GM10248 (cell line): ENCODE results near the gene MYPOP.
A peak's percentile ranks its signal among the peaks of the same experiment; 100 is the strongest.

Experiments
- CTCF ChIA-PET: fragments of 300-600 bp; sonication (Branson Sonifier 250); formaldehyde crosslinking; extraction: SDS; loops from one replicate; lab custom pipeline; 2021; ENCODE audit warnings: antibody characterized with exemption; lab: Yijun Ruan, JAX
- POLR2A ChIA-PET: fragments of 350-650 bp; sonication (Branson Sonifier 250); formaldehyde crosslinking; extraction: SDS; loops from one replicate; lab custom pipeline; 2020; ENCODE audit warnings: antibody characterized with exemption; lab: Yijun Ruan, JAX
- DNase-seq: peaks from one replicate; pipeline ENCODE4 v3.0.0; 2012; ENCODE audit errors: extremely low spot score
- TF ChIP-seq, protein P1 (sequence below): IDR thresholded peaks from 2 replicates; pipeline ENCODE4 v1.5.1; 2012; ENCODE audit warnings: mild to moderate bottlenecking, low read depth; ENCODE audit errors: extremely low read depth, missing control alignments, control extremely low read depth

Gene MYPOP

DNA sequence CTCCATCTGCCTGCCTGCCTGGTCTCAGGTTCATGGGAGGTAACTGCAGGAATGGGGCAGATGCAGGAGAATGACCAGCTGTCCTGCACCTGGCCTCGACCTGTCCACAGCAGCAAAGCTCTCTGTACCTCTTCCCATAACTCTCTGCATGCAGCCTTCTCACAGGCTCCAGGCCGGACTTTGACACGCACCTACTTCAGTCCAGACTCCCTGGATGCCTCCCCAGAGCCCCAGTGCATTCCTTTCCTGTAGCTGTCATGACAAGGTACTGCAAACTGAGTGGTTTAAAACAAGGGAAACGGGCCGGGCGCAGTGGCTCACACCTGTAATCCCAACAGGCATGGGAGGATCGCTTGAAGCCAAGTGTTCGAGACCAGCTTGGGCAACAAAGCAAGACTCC lies 8.9 kb upstream of the MYPOP start:
- POLR2A ChIA-PET = no interaction called here
- CTCF ChIA-PET = interaction anchor here (1.1 kb wide), 1 partner anchor 8 kb away, joined by 3 read pairs; the partner anchor contains the start of gene MYPOP
- no peak for DNase-seq
- TF ChIP-seq, protein P1, sequence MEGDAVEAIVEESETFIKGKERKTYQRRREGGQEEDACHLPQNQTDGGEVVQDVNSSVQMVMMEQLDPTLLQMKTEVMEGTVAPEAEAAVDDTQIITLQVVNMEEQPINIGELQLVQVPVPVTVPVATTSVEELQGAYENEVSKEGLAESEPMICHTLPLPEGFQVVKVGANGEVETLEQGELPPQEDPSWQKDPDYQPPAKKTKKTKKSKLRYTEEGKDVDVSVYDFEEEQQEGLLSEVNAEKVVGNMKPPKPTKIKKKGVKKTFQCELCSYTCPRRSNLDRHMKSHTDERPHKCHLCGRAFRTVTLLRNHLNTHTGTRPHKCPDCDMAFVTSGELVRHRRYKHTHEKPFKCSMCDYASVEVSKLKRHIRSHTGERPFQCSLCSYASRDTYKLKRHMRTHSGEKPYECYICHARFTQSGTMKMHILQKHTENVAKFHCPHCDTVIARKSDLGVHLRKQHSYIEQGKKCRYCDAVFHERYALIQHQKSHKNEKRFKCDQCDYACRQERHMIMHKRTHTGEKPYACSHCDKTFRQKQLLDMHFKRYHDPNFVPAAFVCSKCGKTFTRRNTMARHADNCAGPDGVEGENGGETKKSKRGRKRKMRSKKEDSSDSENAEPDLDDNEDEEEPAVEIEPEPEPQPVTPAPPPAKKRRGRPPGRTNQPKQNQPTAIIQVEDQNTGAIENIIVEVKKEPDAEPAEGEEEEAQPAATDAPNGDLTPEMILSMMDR = no peak

GRCh38 chr19:45908956-45909355 lies 6.5 kb upstream of the MYPOP start:
- DNase-seq = no peak
- ChIA-PET CTCF (no interaction called here), POLR2A (no interaction called here)
- TF ChIP-seq, protein P1 = no peak

DNA sequence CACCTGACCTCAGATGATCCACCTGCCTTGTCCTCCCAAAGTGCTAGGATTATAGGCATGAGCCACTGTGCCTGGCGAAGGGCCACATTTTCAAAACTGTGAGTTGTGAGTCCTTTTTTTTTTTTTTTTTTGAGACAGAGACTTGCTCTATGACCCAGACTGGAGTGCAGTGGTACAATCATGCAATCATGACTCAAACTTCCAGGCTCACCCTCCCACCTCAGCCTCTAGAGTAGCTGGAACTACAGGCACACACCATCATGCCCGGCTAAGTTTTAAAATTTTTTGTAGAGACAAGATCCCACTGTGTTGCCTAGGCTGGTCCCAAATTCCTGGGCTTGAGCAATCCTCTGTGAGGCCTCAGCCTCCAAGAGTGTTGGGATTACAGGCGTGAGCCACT lies 3.8 kb upstream of the MYPOP start:
- DNase-seq = no peak
- POLR2A ChIA-PET = no interaction called here

DNA sequence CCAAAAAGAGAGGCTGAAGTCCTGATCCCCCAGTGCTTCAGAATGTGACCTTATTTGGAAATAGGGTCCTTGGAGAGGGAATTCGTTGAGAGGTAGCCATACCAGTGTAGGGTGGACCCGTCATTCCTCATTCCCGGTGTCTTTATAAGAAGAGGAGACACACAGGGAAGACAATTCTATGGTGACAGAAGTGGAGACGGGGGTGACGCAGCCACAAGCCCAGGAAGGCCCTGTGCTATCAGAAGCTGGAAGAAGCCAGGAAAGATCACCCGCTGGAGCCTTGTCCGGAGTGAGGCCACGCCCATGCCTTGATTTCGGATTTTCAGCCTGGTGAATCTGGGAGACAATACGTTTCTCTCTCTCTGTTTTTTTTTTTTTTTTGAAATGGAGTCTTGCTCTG lies 2.6 kb upstream of the MYPOP start:
- TF ChIP-seq, protein P1 = no peak
- ChIA-PET POLR2A (no interaction called here), CTCF (no interaction called here)
- no peak for DNase-seq

More for the DNA sequence above, 3.8 kb upstream of the MYPOP start:
- TF ChIP-seq, protein P1 = no peak
- CTCF ChIA-PET = no interaction called here

DNA sequence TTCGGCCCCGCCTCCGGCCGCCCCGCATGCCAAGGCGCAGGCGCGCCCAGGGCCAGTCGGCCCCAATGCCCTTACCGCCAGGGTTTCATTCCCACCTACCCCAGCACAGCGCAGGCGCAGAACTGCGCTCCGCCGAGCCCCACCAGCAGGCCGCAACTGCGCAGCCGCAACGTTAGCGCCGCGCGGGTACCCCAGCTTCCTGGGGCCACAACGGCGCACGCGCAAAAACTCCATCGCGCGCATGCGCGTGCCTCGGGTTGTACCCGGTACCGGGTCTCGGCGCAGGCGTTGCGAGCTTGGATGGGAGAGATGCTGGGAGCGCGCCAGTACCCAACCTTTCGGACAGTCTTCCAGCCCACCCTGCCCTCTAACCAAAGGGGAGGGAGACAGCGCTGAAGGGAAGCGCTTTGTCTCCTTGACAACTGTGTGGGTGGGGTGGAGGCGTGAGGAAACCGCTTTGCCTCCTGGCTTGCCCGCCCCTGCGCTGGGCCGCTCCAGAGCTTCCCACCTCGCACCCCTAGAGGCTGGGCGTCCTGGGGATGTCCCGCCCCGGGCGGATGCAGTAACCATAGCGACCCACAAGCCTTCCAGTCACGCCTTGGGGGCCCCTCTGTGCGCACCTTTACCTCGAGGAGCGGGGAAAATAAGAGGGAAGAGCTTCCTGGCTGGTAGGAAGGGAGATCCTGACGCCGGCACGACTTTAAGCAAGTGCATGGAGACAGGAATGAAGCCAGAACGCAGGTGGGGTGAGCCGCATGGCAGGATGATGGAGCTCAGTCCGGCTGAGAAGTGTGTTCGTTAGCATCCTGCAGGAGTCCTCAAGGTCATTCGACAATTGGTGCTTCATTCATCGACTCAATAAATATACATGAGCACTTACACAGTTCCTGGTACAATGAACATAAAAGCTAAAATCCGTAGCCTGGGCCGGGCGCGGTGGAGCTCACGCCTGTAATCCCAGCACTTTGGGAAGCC lies 525 bp upstream of the MYPOP start:
- TF ChIP-seq, protein P1 = no peak
- CTCF ChIA-PET = interaction anchor here (0.7 to 3.3 kb wide), 10 partner anchors 8 to 133 kb away, joined by 3 to 18 read pairs (median 4); no protein-coding TSS in a partner anchor
- DNase-seq = peak; percentile 100
- POLR2A ChIA-PET = interaction anchor here (0.5 kb wide), 1 partner anchor 14 kb away, joined by 3 read pairs; no protein-coding TSS in a partner anchor

- ChIA-PET CTCF (interaction anchor here (1.1 to 3.3 kb wide), 6 partner anchors 14 to 84 kb away, joined by 3 to 18 read pairs (median 4); partner anchors contain the start of gene IRF2BP1), POLR2A (interaction anchor here (0.6 kb wide), 1 partner anchor 131 kb away, joined by 3 read pairs; no protein-coding TSS in a partner anchor)
- no peak for DNase-seq
- TF ChIP-seq, protein P1 = no peak
Observed at GRCh38 chr19:45901432-45901911, 941 bp downstream of the MYPOP start.
